Measurements from ENCODE around the gene ZNF385D.
A peak's percentile ranks its signal among the peaks of the same experiment; 100 is the strongest.

The ZNF385D gene

DNA sequence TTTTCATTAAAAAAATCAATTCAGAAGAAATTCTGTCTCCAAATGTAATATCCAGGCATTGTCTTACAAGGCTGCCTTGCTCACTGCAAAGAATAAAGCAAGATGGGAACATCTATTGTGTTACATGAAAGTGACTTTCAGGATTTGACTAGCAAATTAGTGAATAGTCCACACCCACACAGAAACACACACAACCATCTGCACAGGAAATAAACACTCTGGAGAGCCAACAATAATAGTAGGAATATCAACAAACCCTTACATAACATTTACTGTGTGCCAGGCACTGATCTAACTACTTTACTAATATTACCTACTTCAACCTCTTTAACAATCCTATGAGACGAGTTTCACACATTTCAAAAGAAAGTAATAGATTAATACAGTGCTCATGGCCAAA is 28.9 kb upstream of the ZNF385D start:
- TF ChIP-seq, protein P1, sequence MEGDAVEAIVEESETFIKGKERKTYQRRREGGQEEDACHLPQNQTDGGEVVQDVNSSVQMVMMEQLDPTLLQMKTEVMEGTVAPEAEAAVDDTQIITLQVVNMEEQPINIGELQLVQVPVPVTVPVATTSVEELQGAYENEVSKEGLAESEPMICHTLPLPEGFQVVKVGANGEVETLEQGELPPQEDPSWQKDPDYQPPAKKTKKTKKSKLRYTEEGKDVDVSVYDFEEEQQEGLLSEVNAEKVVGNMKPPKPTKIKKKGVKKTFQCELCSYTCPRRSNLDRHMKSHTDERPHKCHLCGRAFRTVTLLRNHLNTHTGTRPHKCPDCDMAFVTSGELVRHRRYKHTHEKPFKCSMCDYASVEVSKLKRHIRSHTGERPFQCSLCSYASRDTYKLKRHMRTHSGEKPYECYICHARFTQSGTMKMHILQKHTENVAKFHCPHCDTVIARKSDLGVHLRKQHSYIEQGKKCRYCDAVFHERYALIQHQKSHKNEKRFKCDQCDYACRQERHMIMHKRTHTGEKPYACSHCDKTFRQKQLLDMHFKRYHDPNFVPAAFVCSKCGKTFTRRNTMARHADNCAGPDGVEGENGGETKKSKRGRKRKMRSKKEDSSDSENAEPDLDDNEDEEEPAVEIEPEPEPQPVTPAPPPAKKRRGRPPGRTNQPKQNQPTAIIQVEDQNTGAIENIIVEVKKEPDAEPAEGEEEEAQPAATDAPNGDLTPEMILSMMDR (conservative IDR thresholded peaks at IDR 0.05; ENCODE audit: low read length) = no peak
- no peak overlapping the region for H3K4me3 ChIP-seq (ENCODE audit: low read length)

DNA sequence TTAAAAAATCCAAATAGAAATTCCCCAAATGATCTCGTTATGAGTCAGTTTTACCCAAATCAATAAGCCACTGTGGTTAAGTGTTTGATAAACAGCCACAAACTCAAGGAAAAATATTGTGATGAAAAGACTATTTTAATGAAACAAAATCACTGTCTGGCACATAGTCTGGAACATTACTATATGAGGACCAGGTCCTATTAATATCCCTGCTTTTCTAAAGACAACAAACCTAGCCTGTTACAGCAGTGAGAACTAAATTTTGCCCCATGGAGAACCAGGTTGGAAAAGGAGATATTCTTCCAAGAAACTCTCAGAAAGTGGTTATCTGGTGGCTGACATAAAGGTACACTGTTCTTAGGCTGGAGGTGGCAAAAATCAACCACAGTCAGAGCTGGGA is 27.7 kb upstream of the ZNF385D start:
- no peak for DNase-seq (ENCODE audit: low read depth)
- H3K4me3 ChIP-seq (ENCODE audit: low read length) = no peak overlapping the region
- TF ChIP-seq, protein P1 (conservative IDR thresholded peaks at IDR 0.05; ENCODE audit: low read length) = no peak

More for the DNA sequence above, 28.9 kb upstream of the ZNF385D start:
- no peak for DNase-seq (ENCODE audit: low read depth)

DNA sequence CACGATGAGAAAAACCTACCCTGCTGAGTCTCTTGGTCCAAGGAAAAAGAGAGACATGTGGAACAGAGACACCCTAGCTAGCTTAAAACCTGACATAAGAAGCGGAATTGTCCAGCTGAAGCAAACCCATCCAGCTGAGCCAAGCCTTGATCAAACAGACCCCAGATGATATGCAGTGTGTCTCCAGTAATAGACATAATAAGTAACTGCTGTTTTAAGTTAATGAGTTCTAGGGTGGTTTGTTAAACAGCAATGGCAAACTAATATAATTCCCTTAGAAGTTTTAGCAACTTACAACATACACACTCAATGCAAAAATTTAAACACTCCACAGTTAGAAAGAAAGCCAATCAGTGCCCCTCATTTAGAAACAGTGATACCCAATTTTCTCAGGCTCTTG is 26.8 kb upstream of the ZNF385D start:
- TF ChIP-seq, protein P1 (conservative IDR thresholded peaks at IDR 0.05; ENCODE audit: low read length) = no peak
- DNase-seq (ENCODE audit: low read depth) = no peak

DNA sequence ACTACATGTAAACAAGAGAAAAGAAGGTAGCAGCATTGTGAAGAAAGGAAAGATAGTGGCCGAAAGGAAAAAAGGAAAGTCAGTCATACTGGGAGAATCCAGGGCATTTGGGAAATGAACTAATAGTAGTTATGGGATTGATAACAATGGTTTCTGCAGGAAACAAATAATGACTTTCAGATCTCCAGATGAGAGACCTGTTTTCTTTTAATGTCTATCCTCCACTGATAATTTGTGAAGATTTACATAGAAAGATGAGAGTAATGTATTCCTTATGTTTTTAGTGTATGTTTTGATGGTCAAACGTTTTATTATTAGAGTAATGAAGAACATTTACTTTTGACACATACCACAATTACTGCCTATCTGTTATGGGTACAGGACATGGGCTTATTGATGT is 15.0 kb upstream of the ZNF385D start:
- TF ChIP-seq, protein P1 (conservative IDR thresholded peaks at IDR 0.05; ENCODE audit: low read length) = no peak
- no peak overlapping the region for H3K4me3 ChIP-seq (ENCODE audit: low read length)
- DNase-seq (ENCODE audit: low read depth) = no peak

More for the DNA sequence above, 26.8 kb upstream of the ZNF385D start:
- H3K4me3 ChIP-seq (ENCODE audit: low read length) = no peak overlapping the region

DNA sequence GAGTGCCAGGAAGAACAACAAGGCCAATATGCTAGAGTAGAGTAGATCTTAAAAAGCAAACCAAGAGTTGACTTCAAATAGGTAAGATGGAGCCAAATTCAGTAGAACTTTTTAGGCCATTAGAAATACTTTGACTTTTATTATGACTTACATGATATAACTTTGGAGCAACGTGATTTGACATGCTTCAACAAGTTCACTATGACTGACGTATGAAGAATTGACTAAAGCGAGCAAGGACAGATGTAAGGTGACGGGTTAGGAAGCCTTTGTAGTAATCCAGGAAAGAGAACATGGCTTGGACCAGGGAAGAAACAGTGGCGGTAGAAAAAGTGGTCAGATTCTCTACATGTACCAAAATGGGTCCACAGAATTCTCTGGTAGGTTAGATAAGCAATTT is 4.9 kb upstream of the ZNF385D start:
- H3K4me3 ChIP-seq (ENCODE audit: low read length) = no peak overlapping the region
- TF ChIP-seq, protein P1 (conservative IDR thresholded peaks at IDR 0.05; ENCODE audit: low read length) = no peak
- no peak for DNase-seq (ENCODE audit: low read depth)

DNA sequence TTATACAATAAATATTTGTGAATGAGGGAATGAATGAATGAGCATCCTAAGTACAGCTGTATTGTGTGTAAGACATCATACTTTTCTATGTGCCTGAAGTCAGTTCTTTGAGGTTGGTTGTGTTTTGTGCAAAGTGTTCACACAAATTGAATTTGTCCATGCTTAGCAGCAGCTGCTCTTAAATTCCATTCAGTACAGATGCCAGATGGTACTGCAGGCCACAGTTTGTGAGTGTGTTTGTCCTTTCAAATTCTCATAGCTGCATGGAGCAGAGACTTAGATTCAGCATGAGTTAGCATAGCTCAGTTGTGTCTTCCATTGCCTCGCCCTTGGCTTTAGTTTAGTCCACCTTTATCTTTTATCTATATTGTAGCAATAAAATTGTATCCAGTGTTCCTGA is 3.8 kb upstream of the ZNF385D start:
- H3K4me3 ChIP-seq (ENCODE audit: low read length) = no peak overlapping the region
- TF ChIP-seq, protein P1 (conservative IDR thresholded peaks at IDR 0.05; ENCODE audit: low read length) = no peak
- no peak for DNase-seq (ENCODE audit: low read depth)

DNA sequence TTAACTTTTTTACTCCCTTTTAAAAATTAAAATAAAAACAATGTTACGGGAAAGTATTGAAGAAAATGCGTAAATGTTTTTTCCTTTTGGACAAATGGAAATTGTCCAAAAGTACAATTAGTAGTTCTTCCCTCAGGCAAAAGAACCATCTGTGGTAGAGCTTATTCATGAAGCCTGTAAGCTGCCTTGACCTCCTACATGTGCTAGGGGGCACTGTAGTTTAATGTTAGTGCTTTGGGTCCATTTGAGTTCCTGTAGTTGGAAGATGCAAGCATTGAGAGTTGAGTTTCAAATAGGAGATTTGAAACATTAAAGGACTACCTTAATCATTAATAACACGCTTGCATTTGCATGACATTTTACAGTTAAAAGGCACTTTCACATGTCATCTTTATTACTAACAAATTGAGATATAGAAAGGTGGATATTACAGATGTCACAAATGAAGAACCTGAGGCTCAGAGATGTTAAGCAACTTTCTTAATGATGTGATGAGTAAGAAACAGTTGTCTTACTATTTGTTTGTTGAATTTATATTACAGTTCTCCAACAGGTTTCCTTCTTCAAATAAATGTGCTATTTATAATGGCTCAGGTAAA is 1.8 kb upstream of the ZNF385D start:
- peak; percentile 79 for DNase-seq (ENCODE audit: low read depth)

More for the DNA sequence above, 1.8 kb upstream of the ZNF385D start:
- TF ChIP-seq, protein P1 (conservative IDR thresholded peaks at IDR 0.05; ENCODE audit: low read length) = peak; percentile 85
- H3K4me3 ChIP-seq (ENCODE audit: low read length) = no peak overlapping the region

All from AG10803 (cell line).